ENCODE measurements around the gene NALCN. TPM values are rescaled to one million over a fixed set of nuclear protein-coding genes. Genes with fewer than 3 reads are reported as not detected.

The NALCN gene
- total RNA-seq, 2 experiments from 2014 or later, result not detected

- Histone ChIP-seq H3K4me1 (ENCODE audit: insufficient read depth, low read length) (no peaks in the 10 kb centered on the region), H3K4me3 (ENCODE audit: low read length) (no peak overlapping the region), H3K36me3 (ENCODE audit: insufficient read depth, low read length) (no peaks in the 10 kb centered on the region), H3K27me3 (ENCODE audit: control insufficient read depth in 1 of 2, insufficient read depth in 2 of 2, low read length in 2 of 2) (no peaks in the 10 kb centered on the region), H3K27ac (ENCODE audit: low read depth in 1 of 2, low read length in 2 of 2) (no peak overlapping the region), H3K9me3 (ENCODE audit: control insufficient read depth in 1 of 2, insufficient read depth in 1 of 2, low read length in 2 of 2) (no peaks in the 10 kb centered on the region)
- CTCF ChIA-PET, result no interaction called here
- Mint-ChIP-seq H3K27ac (no peak overlapping the region), H3K9me3 (peaks cover 2% of the 10 kb centered on the region), H3K36me3 (ENCODE audit: low read depth) (no peaks in the 10 kb centered on the region), H3K4me1 (ENCODE audit: low read depth) (no peaks in the 10 kb centered on the region), H3K27me3 (peaks cover 13% of the 10 kb centered on the region), H3K4me3 (no peak overlapping the region)
- POLR2A ChIA-PET, result no interaction called here
- ATAC-seq (ENCODE audit: poor library complexity) (no peak), DNase-seq (no peak)
- intact Hi-C loops (cut with DNase I, micrococcal nuclease), result no loop called here
- TF ChIP-seq, protein P1, sequence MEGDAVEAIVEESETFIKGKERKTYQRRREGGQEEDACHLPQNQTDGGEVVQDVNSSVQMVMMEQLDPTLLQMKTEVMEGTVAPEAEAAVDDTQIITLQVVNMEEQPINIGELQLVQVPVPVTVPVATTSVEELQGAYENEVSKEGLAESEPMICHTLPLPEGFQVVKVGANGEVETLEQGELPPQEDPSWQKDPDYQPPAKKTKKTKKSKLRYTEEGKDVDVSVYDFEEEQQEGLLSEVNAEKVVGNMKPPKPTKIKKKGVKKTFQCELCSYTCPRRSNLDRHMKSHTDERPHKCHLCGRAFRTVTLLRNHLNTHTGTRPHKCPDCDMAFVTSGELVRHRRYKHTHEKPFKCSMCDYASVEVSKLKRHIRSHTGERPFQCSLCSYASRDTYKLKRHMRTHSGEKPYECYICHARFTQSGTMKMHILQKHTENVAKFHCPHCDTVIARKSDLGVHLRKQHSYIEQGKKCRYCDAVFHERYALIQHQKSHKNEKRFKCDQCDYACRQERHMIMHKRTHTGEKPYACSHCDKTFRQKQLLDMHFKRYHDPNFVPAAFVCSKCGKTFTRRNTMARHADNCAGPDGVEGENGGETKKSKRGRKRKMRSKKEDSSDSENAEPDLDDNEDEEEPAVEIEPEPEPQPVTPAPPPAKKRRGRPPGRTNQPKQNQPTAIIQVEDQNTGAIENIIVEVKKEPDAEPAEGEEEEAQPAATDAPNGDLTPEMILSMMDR (IDR thresholded peaks at IDR 0.05), result no peak
Observed at GRCh38 chr13:101406791-101407190, 9.5 kb downstream of the NALCN start.

GRCh38 chr13:101401196-101401595 lies 15.1 kb downstream of the NALCN start:
- no peak overlapping the region for H3K4me3 Mint-ChIP-seq
- Histone ChIP-seq H3K27me3 (ENCODE audit: control insufficient read depth in 1 of 2, insufficient read depth in 2 of 2, low read length in 2 of 2) (no peaks in the 10 kb centered on the region), H3K4me1 (ENCODE audit: insufficient read depth, low read length) (no peaks in the 10 kb centered on the region), H3K27ac (ENCODE audit: low read depth in 1 of 2, low read length in 2 of 2) (no peak overlapping the region), H3K36me3 (ENCODE audit: insufficient read depth, low read length) (no peaks in the 10 kb centered on the region), H3K9me3 (ENCODE audit: control insufficient read depth in 1 of 2, insufficient read depth in 1 of 2, low read length in 2 of 2) (no peaks in the 10 kb centered on the region), H3K4me3 (ENCODE audit: low read length) (no peak overlapping the region)
- TF ChIP-seq, protein P1 (IDR thresholded peaks at IDR 0.05), result no peak
- no peaks in the 10 kb centered on the region for H3K36me3 Mint-ChIP-seq (ENCODE audit: low read depth)
- ATAC-seq (ENCODE audit: poor library complexity), result no peak
- no peaks in the 10 kb centered on the region for H3K9me3 Mint-ChIP-seq
- H3K4me1 Mint-ChIP-seq (ENCODE audit: low read depth), result no peaks in the 10 kb centered on the region
- no peak for DNase-seq
- intact Hi-C loops (cut with DNase I, micrococcal nuclease), result no loop called here
- peaks cover 8% of the 10 kb centered on the region for H3K27me3 Mint-ChIP-seq
- POLR2A ChIA-PET, result no interaction called here
- CTCF ChIA-PET, result no interaction called here
- H3K27ac Mint-ChIP-seq, result no peak overlapping the region

DNA sequence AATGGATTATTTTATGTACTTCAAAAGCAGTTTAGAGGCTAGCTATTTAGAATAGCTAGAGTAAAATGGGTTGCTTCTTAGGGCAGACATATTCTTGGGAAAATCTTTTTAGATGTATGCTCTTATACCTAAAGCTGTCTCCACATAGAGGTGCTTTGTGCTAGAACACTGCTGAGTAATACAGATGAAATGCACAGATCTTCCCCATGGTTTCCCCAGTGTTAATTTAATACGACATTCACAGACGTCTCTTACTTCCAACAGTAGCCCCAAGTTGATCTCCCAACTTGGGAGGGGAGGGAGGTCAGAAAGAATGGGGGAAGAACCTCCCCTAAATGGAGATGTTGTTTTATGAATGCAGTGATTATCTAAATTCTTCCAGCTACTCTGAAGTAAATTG lies 16.9 kb downstream of the NALCN start:
- DNase-seq, result no peak
- Mint-ChIP-seq H3K4me1 (ENCODE audit: low read depth) (no peaks in the 10 kb centered on the region), H3K27me3 (no peaks in the 10 kb centered on the region), H3K36me3 (ENCODE audit: low read depth) (no peaks in the 10 kb centered on the region), H3K9me3 (no peaks in the 10 kb centered on the region), H3K27ac (no peak overlapping the region), H3K4me3 (no peak overlapping the region)
- Histone ChIP-seq H3K27me3 (ENCODE audit: control insufficient read depth in 1 of 2, insufficient read depth in 2 of 2, low read length in 2 of 2) (no peaks in the 10 kb centered on the region), H3K4me3 (ENCODE audit: low read length) (no peak overlapping the region), H3K4me1 (ENCODE audit: insufficient read depth, low read length) (no peaks in the 10 kb centered on the region), H3K27ac (ENCODE audit: low read depth in 1 of 2, low read length in 2 of 2) (no peak overlapping the region), H3K36me3 (ENCODE audit: insufficient read depth, low read length) (no peaks in the 10 kb centered on the region), H3K9me3 (ENCODE audit: control insufficient read depth in 1 of 2, insufficient read depth in 1 of 2, low read length in 2 of 2) (no peaks in the 10 kb centered on the region)
- POLR2A ChIA-PET, result no interaction called here
- CTCF ChIA-PET, result no interaction called here
- TF ChIP-seq, protein P1 (IDR thresholded peaks at IDR 0.05), result no peak
- ATAC-seq (ENCODE audit: poor library complexity), result no peak
- intact Hi-C loops (cut with DNase I, micrococcal nuclease), result no loop called here
